GM19035 (cell line): ENCODE measurements around the gene FER.

Source experiments
- ATAC-seq: cut with Tn5 transposase; IDR thresholded peaks from one replicate; pipeline ENCODE4 v1.9.1; 2021; ENCODE audit not compliant: unreplicated experiment

Gene FER

DNA sequence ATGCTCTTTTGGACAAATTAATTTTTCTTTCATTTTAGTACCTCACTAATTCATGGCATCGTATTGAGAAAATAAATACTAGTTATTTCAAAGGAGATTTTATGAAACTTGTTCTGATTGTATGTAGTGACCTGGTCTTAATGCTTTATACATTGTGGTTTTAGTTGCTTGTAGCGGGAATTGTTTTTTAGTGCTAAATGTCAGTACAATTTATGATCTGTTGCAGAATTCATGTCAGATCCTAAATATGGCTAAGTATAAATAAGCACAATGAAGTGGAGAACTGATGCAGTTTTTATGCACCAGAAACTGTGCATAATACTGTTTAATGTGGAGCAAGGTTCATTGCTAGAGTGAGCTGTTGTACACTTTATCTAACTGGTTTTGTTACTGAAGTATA, 353.3 kb downstream of the FER start:
- ATAC-seq: no peak

DNA sequence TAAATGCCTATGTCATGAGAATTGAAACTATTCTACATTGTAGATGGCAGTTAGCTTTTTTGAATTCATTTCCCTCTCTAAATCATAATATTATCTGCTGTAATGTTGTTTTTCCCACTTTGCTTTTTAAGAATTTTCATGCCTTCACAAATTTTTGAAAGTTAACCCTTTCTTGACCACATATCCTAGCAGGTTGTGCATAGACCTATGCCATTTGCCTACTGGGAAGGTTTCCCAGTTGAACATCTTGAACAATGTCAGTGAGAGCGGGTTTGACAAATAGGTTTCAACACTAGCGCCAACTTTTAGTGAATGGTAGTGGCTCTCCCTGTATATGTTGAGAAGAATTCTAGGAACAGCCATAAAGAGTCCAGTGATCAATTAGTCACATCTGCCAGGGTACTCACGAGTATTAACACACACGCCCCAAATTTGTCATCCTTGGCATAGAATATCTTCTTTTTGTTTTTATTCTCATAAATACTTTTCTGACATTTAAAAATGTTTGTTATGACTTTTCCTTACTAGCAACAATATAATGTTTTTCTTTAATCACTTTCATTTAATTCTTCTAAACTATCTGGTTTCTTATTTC, 354.5 kb downstream of the FER start:
- ATAC-seq: no peak

DNA sequence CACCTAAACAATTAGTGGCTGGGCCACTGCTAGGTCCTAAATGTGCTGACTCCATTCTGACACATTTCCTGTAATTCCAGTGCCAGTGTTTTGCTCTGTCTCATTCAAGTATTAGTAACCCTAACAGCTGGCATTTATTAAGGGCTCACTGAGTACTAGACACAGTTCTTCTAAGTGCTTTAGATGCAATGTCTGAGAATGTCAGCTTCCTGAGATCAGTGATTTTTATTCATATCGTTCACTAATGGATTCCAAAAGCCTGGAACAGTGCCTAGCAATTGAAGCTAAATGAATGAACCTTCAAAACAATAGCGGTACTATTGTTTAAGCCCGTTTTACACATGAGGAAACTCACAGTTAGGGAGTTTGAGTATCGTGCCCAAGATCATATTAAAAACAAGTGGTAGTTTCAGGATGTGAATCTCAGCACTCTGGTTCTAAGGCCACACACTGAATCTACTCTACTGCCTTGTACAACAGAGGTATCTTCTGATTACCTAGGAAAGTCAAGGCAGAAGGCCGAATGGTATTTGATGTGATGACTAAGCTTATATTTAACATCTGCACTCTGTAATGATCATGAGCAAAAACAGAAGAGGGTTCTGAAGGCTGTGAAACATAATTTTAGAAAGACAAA, 358.1 kb downstream of the FER start:
- no peak for ATAC-seq

DNA sequence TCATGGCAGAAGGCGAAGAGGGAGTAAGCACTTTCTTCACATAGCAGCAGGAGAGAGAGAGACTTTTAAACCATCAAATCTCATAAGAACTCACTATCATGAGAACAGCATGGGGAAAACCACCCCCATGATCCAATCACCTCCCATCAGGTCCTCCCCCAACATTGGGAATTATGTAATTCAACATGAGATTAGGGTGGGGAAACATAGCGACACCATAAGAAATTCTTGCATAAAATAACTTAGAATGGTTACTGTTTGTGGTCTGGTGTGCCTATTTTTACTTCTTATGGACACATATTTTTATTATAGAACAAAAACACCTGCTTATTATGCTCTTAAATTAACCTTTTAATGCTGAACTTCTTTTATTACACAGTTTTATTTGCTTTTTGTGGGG, 364.0 kb downstream of the FER start:
- no peak for ATAC-seq

DNA sequence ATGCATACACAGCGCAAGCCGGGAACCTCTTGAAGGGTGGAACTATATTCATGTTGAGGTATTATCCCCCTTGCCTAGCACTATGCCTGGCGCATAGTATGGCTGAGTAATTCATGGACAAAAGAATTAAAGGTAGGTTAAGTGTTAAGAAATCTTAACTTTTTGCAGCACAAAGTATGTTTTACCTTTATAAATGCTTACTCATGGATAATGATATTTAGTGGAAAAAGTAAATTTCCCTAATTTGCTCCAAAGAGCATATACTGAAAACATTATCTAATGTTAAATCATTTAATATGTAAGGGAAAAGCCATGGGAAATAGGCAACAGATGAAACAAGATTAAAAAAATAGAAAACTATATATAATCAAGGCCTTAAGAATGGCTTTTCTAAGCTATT, 365.9 kb downstream of the FER start:
- ATAC-seq: no peak

DNA sequence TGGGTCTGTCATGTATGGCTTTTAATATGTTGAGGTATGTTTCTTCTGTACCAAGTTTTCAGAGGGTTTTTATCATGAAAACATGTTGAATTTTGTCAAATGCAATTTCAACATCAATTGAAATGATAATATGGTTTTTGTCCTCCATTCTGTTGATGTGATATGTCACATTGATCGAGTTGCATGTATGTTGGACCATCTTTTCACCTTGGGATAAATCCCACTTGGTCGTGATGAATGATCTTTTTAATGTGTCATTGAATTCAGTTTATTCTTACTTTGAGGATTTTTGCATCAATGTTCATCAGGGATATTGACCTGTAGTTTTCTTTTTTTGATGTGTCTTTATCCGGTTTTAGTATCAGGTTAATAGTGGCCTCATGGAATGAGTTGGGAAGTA, 373.5 kb downstream of the FER start:
- no peak for ATAC-seq

DNA sequence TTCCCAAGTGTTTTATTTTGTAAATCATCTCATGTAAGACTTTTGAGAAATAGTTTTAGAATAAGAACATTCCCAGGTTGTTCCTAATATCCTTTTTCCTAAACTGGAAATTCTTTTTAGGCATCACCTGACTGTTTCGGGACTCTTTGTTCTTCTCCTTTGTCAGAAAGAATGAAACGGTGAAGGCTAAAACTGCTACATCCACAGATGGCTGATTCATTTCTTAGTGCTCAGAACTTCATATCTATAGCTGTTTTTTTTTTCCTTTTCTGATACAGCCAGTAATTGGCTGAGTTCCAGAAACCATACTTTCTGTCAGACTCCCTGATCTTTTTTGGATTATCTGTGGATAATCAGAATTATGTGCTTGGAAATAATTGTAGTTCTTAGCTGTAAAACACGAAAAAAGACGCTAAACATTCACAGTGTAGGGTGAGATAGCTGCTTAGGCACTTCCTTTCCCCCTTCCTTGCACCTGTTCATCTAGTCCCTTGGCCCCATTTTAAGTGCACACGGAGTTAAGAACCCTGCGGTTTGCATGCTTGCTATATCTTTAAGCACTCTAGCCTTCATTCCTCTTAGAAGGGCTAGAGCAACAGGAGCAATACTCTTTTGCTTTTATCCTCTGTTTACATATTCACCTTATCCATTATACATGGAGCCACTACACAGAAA, 378.2 kb downstream of the FER start:
- no peak for ATAC-seq

DNA sequence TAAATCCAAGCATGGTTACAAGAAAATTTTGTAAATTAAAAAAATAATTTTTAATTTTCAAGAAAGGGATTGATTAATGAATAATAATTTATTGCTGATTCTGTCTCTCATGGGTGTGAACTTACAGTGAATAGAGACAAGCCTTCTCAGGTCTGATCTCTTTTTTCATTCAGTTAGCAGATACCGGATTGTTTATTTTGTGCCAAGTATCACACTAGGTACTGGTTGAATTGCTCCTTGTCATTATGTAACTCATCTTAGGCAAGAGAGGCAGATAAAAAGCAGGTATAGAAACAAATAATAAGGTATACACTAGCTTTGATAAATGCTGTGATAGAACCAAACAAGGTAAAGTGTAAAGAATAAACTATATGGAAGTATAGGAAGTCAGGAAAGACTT, 378.8 kb downstream of the FER start:
- no peak for ATAC-seq

DNA sequence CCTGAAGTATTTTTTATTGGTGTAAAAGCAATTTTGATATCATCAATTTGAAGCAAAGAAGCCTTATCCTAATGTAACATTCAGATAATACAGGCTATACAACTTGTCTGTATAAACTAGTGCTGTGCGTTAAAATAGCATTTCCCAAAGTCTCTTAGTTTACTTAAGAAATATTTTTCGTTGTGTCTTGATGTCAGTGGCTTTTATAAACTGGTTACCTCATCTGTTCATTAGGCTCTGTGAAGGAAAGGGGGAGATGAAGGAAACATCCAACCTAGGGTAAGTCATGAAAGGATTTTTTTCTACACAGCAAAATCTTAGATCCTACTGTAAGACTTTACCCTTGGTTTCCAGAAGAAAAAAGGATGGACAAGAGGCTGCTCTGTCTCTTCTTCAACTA, 389.2 kb downstream of the FER start:
- ATAC-seq: no peak

DNA sequence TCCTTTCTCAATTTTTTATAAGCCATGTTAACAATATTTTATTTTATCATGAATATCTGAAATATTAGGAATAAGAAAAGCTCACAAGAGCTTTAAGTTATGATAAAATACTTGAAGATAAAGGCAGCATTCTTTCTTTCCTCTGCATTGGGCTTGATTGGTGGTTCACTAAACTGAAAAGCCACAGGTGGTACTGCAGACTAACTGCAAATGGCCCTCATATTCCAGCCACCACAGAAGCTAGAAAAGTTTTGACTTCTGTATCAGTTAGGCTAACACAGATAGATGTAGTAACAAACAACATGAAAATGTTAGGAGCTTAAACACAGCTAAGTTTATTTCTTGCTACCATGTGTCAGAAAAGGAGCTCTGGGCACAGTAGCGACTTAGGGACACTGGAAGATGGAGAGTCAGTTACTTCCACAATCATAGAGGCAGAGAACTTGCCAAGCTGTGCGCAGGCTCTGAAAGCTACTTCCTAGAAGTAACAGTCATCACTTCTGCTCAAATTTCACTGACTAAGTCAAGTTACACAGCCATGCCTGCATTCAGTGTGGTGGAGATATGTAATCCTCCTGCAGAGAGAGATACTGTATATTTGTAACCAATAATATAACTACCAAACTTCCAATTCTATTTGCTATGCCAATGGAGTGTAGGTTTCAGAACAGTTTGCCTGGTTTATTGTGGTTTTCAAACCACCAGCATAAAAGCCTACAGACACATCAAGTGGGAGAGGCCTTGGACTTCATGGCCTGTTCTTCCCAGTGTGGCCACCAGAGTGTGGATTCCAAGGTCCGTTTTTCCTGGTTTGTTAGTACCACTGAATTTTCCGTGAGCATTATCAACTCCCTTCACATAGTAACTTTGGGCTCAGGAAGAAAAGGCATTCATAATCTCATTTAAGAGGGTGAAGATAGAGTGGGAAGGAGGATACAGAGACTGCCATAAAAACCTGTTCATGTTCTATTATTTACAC, 393.8 kb downstream of the FER start:
- no peak for ATAC-seq

DNA sequence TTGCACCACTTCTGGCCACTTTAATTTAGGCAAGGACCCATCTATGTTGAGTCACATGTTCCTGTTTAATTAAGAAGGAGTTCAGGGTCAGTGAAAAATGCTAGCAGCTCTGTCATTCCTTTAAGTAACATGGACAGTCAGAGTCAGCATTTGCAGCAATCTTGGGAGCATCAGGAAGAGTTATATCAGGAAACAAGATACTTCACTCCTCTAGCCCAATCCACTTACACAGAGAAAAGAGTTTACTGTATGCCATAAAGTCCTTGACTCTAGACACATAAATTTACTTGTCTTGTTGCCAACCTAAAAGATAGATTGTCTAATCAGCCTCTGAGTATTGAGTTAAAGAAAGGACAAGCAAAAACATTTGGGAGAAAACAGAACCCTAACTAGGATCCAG, 395.3 kb downstream of the FER start:
- ATAC-seq: no peak

DNA sequence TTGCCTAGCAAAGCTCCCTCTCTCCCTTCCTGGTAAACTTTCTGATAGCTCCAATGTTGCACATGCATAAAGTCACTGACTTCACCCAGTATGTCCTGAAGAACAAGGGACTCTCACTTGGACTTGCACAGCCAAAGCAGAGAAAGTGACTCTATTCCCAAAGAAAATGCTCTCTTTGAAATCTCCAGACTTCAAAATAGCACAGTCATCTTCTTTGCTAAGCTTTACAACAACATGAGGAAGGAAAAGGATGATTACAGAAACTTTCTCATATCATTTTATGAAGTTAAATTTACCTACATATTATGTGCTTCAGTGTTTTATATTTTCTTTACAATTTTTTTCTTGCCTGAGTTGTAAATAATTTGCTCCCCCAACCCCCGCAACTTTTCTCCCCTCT, 397.4 kb downstream of the FER start:
- ATAC-seq: no peak

DNA sequence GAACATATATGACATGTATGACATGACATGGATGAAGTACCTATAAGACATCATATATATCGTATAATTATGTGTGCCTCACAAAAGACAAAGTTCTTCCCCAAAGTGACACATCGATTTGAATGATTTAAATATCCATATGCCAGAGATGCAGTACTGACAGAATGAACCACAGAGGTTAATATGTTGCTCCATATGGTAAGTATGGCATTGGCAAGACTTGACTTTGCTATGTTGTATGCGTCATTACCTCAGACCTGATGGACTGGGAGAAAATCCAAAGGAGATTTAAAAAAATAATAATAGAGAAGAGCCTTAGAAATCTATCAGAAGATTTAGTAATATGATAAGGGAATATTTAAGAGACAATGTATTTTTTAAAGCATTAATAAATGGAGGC, 398.9 kb downstream of the FER start:
- ATAC-seq: no peak

DNA sequence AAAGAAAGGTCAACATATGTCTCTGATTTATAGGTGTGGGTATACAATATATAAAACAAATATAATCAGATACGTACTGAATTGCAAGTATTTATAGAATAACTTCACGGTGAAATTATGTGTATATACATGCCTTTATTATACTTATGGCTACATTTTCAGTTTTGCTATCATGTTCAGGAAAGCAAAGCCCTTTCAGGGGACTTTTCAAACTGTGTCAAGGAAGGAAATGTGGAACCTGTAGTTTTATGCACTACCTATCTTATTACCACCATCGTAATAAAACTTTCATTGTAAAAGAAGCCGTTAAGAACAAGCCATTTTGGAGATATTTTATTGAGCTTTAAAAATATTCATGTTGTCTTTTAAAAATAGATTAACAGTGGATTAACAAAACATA, 404.9 kb downstream of the FER start:
- ATAC-seq: no peak

DNA sequence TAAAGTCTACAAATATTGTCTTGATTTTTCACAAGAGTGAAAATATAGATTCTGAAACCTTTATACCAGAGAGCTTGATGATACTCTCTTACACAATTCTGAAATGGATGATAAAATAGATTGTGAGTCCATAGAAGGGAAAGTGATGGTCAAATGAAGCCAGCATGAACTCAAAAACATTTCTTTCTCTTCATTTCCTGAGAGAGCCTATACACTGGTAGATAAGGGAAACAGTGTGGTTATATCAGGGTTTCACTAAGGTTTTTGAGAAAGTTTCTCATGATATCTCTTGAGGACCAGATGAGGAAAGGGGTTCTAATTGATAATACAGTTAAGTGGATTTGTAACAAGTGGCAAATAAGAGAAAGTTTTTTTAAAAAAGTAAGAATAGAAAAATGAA, 407.9 kb downstream of the FER start:
- ATAC-seq: no peak

DNA sequence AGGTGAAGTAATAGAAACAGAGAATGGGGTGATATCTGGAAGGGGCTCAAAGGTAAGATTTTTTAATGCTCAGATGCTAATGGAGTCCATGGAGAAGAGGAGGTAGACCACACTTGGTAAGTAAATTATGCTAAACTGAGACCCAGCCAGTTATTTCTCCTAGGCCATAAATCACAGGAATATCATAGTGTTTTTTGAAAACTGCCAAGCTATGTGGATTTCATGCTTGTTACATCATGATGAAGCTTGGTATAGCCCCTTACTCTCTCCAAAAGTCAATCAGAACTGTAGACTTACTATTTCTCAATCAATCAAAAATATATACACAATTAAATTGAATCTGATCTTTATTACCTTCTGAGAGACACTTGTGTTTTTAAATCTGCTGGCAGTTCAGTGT, 409.2 kb downstream of the FER start:
- no peak for ATAC-seq

DNA sequence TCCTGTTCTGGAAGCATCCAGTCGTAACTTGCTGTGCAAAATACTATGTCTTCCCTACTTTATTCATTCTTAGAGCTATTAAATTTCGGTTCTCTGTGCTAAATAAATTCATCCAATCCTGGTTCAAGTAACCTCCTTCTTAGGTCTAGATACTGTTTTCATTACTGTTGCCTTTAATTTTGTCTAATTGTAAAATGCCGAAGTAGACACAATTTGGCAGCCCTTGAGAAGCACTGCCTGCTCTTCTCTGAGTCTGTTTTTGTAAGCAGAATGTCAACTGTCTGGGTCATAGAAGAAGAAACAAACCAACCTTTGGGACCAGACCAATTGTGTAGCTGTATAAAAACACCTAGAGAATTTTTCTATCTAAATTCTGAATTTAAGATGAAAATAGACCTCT, 412.8 kb downstream of the FER start:
- ATAC-seq: no peak

DNA sequence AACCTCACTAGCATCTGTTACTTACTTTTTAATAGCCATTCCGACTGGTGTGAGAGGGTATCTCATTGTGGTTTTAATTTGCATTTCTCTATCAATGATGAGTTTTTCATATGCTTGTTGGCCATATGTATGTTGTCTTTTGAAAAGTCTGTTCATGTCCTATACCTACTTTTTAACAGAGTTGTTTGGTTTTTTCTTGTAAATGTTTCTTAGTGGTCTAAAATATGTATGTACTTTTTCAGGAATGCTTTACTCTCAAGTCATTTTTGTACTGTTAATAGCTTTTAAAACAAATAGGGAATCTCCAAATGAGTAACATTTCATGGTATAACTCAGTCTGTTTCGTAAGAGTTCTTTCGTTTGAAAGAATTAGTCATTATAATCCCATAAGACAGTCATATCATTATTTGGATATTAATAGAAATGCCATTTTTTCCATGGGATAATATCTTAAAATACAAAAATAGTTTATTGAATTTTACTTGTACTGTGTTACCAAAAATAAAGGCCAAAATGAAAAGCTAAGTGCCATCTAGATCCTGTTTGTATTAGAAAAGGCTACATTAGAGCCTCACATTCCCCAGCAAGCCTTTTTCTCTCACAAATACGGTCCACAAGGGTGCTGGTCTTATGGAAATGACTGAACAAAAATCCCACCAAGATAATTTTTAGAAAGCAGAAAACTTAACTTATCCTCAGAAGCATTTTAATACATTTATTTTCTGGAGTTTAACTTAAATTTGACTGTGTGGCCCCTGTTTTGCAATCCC, 414.4 kb downstream of the FER start:
- no peak for ATAC-seq

DNA sequence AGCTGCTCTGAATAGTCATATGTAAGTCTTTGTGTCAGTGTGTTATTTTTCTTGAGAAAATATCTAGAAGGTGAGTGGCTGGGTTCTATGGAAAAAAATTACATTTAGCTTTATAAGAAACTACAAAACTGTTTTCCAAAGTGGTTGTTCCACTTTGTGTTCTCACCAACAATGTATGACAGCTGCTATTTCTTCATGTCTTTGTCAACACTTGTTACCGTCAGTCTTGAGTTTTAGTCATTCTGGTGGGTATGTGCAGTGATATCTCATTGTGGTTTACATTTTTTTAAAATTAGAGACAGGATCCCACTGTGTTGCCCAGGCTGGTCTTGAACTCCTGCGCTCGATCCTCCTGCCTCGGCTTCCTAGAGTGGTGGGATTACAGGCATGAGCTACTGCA, 415.6 kb downstream of the FER start:
- ATAC-seq: no peak

DNA sequence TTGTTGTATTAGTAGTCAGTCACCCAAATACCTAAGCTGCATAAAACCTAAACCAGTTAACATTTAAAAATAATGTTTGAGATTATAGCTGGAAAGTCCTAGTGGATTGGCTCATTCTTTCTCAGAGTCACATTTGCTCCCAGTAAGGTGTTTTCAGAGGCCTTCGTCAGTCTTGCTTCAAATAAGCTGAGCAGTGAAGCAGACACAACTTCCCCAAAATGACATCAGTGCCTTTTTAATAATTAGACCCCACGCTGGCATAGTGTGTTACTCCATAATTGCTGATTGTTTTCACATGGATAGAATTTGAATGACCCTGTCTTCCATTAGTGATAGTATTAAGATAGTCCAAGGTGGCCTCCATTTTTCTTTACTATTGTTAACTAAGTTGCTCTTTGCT, 416.3 kb downstream of the FER start:
- ATAC-seq: no peak

DNA sequence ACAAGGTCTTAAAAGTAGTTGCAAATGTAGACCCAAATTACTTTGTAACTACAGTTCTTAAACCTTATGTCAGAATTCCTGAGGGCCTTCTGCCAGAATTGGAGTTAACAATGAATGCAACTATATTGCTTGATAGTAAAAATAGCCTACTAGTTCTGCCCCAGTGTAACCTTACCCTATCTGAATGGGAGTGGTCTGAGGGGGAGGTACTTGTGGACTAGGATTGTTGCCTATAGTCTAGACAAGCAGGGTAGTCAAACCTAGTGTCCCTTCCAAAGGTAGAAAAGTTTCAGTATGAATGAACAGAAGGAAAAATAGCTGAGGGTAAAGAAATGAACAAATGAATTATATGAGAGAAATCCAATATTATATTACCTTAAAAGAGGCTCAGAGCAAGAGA, 419.9 kb downstream of the FER start:
- ATAC-seq: no peak
